COR-L47 (cell line): ENCODE data around the gene RPP14.
A peak's percentile ranks its signal among the peaks of the same experiment; 100 is the strongest.

Source experiments
- DNase-seq: peaks from one replicate; lab custom pipeline; 2025; lab: John Stamatoyannopoulos, UW

RPP14 gene

DNA sequence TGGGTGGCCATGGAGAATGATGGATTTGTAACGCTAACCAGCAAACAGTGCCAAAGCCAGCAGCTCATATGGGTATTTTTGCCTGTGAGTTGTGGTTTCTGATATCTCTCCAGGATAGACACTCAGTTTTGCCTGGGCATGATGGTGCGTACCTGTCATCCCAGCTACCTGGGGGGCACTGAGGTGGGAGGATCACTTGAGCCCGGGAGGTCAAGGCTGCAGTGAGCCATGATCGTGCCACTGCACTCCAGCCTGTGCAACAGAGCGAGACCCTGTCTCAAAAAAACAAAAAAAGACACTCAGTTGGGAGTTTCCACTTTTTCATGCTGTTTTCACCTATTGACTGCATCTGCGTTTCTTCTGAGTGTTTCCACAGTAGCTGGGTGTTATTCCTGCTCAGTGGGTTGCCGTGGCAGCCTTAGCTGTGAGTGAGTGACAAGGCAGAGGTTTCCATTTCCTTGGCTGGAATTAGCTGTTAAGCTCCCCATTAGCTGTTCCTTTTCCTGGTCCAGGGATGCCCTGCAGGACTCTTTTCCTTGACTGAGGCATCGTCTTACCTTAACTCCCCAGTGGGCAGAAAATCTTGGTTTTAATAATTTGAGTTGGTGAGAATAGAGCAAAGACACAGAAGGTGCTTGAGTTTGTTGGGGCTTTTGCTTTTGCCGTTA is 14.2 kb upstream of the RPP14 start:
- no peak for DNase-seq

DNA sequence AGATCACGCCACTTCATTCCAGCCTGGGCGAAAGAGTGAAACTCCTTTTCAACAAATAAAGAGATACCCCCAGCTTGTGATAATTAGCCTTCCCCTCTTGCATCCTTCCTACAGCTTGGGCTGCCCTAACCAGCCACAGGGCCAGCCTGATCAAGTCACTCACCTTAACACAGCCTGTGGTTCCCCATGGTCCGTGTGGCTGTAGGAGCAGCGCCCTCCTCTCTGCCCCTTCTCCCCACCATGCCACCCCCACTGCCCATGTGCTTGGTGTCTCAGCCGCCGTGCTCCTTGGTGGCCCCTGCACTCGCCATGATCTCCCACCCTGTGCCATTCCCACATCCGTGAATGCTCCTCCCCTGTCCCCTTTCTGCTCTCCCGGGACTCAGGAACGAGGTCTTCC is 13.2 kb upstream of the RPP14 start:
- no peak for DNase-seq

DNA sequence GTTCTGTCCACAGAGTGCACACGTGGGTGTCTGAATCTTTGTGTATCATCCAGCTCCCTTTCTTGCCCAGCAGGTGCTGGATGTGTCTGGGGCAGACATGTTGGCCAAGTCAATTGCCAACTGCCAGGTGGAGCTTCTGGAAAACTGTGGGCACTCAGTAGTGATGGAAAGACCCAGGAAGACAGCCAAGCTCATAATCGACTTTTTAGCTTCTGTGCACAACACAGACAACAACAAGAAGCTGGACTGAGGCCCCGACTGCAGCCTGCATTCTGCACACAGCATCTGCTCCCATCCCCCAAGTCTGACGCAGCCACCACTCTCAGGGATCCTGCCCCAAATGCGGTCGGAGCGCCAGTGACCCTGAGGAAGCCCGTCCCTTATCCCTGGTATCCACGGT is 12.5 kb upstream of the RPP14 start:
- no peak for DNase-seq

DNA sequence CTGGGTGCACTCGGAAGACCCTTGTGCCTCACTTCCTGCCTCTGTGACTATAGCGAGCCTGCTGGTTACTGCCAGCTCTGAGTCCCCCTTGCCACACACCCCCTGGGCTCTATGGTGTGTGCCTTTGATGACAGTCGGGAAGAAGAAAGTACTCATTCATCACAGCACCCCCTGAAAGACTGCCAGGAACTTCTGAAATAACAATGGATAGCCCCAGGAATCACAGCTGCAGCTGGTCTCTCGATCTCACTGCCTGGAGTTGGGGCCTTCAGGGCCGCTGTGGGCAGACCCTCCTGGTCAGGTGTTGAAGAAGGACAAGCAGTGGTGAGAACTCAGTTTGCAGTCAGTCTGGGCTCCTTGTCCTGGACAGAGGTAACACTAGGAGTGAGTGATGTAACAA is 9.8 kb upstream of the RPP14 start:
- no peak for DNase-seq

DNA sequence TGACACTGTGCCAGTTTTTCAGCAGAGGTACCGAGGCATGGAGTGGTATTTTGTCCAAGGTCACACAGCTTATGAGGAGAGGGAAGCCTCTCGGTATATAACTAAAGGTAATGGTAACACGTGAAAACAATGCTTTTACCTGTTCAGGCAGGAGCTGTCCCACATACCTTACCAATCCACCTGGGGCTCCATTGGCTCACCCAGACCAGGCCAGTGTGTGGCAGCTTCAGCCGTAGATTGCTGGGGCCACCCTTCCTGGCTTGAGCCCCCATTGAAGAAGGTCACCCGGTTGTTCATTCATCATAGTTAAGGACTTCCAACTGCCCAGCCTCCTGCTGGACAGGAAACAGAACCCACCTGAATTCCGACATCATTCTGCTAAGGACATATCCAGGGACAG is 9.2 kb upstream of the RPP14 start:
- DNase-seq: no peak

DNA sequence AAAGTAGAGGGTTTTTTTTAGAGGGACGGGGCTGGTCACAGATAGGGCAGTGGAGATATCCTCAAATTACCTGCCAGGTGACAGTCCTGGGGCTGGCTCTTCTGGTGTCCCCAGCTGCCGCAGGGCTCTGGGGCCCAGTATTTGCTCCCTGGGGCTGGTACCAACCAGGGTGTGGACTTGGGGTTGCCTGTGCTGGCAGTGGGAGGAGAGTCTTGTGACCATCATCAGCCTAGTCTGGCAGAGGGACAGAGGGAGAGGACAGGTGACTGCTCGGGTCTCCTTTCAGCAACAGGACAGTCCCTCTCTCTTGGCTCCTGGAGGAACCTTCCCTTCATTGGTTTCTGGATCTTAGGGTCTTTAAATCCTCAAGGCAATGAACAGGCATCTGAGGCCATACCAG is 7.9 kb upstream of the RPP14 start:
- DNase-seq: no peak

DNA sequence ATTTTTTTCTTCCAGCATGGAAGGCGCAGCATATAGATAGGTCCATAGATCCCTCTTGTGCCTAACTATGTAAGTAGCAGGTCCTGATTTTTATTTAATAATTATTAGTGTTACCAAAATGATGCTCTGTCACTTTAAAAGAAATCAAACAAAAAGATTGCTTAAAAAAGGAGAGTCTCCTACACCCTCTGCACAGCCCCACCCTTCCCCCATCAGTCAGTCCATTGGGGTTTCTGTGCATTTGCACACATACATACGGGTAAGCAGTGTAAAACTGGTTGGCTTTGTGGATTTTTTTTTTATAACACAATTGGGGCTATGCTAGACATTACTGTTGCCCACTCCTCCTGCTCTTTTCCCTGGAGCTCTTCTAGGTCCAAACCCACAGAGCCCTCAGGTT is 7.0 kb upstream of the RPP14 start:
- no peak for DNase-seq

DNA sequence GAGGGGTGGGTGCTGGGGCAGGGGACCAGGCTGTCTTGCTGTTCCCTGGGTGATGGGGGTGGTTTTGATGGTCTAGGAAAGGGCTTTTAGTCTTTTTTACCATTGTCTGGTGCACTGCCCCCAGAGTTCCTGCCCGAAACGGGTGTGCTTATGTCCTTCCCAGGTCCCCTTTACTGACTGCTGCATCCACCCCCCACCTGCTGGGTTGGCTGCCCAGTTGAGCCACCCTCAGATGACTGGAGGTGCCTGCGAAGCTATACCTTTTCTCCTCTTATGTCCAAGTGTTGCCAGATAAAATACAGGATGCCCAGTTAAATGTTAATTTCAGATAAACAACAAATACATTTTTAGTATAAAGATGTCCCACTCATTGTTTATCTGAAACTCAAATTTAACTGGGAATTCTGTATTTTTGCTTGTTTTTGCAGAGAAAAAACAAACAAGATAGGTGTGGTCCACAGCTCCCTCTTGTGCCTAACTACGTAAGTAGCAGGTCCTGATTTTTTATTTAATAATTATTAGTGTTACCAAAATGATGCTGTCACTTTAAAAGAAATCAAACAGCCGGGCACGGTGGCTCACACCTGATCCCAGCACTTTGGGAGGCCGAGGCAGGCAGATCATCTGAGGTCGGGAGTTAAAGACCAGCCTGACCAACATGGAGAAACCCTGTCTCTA is 6.1 kb upstream of the RPP14 start:
- no peak for DNase-seq

DNA sequence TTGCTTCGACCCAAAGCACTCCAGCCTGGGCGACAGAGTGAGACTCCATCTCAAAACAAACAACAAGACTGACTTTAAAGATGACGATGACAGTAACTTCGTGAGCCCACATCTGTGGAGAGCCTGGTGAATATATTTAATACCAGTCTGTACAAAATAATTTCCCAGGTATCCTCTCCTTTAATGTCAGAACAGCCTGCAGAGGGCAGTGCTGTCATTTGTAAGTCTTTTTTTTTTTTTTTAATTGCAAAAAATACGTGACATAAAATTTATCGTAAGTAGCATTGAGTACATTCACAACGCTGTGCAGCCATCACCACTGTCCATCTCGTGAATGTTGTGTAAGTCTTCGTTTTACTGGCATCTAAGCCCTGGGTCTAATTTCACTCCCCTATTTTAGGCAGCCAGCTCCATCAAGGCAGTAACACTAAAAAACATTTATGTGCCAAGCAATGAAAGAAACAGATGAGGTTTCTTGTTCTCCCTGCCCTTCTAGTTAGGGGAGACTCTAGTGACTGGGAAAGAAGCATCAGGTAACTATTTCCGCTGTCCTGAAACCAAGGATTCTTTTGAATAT is 1.7 kb downstream of the RPP14 start:
- peak; percentile 9 for DNase-seq

DNA sequence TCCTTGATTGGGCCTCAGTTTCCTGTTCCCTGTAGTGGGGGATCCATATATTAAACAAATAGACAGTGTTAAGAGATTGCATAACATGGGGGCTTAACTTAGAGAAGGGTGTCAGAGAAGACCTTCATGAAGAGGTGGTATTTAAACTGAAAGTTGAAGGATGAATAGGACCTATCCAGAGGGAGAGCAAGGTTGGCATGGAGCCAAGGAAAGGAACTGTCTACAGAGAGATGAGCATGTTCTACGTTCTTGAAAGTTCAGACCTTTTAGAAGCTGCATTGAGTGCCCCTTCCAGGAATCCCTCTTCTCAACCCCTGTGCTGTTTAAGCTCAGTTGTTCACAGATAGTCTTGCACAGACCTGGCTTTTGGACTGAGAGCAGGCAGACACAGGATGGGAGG is 2.7 kb downstream of the RPP14 start:
- DNase-seq: no peak

DNA sequence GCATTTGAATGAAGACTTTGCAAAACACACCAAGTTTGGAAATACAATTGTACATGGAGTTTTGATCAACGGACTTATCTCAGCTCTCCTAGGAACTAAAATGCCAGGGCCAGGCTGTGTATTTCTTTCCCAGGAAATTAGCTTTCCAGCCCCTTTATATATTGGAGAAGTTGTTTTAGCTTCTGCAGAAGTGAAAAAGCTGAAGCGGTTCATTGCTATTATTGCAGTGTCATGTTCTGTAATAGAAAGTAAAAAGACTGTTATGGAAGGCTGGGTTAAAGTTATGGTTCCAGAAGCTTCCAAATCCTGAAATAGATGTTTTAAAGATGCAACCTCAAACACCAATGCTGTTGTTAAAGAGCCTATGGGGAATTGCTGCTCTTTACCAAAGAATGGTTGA is 11.8 kb downstream of the RPP14 start:
- DNase-seq: no peak

DNA sequence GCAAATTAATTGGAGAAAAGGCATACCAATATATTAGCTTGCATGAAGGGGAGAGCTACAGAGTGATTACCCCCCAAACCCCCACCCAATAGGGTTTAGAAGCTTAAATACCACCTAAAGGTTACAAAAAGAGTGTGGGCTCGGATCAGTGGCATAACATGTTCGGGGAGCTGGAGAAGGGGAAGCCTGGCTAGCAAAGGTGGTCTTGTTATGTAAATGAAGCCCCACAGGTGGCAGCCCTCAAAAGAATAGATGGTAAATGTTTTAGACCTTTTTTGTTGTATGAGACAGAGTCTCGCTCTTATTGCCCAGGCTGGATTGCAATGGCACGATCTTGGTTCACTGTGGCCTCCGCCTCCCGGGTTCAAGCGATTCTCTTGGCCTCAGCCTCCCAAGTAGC is 15.7 kb downstream of the RPP14 start:
- DNase-seq: no peak

DNA sequence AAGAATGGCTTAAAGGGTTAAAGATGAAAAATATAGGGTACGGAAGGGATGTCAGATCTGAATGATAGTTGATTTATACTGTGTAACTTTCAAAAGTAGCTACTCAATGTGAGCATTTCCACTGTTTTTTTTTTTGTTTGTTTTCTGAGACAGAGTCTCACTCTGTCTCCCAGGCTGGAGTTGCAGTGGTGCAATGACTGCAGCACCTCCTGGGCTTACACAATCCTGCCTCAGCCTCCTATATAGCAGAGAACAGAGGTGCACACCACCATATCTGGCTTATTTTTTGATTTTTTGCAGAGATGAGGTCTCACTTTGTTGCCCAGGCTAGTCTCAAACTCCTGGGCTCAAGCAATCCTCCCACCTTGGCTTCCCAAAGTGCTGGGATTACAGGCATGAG is 16.7 kb downstream of the RPP14 start:
- no peak for DNase-seq

DNA sequence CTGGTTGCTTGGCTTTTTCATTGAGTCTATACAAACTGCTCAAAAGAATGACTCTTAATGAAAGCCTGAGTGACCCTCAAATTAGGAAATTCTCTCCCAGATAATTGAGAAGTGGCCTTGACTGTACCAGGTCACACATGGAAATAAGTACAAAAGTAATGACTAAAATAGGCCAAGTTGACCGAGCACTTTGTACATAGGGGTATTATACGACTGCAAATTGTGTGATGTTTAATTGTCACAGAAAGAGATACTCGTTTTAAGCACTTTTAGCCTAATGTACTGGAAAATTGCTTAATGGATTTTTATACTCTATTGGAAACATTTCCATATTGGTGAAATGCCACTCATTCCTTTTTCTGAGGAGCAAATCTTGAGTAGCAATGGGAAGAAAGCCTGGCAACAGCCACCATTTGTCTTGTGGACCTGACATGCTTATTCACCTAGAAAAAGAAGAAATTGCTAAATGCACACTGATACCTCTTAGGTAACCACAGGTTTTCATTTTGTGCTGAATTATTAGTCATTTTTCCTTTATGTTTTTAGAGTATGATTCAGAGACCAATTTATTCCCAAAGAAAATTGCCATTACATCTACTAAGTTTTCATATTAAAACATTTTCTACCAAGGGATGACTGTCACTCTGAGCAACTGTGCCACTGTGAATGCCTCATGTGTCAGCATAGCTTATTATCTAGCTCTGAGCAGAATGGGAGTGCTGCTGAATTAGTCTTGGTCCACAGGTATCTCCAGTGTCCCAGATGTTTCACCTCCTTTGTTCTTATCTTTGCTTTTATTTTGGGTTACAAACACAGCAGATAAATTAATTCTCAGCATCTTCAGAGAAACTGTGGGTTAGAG is 17.7 kb downstream of the RPP14 start:
- no peak for DNase-seq

DNA sequence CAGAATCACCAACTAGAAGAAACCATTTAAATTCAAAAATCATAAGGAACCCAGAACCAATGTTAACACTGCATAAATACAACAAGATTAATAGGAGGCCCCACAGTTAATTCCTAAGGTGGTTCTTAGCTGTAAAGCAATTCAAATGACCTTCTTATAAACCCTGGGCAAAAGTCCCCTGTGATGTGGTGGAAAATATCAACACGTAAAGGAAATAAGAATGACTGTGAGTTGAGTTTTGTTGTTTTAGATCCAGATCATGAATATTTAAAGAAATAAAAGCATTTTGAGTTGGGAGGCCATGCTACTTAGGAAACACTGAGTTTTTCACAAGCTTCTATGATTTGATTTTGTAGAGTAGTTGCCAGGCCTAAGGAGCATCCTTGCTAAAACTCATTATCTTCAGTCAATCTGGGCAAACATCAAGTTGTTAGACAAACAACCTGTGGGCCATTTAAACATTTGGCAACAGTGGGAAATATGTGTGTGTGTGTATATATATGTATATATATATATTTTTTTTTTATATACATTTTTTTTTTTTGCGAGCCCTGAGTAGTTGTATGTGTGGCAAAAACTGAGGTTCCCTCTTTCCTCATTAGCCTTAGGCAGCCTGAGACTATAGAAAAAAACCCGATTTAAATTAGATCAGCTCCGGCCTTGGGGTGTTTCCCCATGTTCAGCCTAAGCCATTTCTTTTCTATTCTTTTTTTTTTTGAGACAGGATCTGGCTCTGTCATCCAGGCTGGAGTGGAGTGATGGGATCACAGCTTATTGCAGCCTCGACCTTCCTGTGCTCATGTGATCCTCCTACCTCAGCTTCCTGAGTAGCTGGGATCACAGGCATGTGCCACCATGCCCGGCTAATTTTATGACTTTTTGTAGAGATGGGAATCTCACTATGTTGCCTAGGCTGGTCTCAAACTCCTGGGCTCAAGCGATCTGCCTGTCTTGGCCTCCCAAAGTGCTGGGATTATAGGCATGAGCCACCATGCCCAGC is 18.6 kb downstream of the RPP14 start:
- DNase-seq: no peak

DNA sequence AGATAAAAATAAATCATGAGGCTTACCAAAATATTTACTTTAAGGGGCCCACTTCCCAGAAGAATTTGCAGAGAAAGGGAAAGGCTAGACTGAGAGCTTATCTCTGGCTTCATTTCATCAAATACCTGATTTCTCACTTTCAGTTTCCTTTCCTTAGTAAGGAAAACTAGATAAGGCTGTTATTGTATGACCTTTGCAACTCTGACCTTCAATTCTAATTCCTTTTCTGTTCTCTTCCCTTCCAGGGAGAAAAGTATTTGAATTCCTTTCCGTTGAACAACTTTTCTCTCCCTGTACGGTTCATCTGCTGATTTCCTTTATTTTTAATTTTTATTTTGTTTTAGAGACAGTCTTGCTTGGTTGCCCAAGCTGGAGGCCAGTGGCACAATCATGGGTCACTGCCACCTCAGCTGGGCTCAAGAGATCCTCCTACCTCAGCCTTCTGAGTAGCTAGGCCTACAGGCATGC is 19.5 kb downstream of the RPP14 start:
- DNase-seq: no peak

DNA sequence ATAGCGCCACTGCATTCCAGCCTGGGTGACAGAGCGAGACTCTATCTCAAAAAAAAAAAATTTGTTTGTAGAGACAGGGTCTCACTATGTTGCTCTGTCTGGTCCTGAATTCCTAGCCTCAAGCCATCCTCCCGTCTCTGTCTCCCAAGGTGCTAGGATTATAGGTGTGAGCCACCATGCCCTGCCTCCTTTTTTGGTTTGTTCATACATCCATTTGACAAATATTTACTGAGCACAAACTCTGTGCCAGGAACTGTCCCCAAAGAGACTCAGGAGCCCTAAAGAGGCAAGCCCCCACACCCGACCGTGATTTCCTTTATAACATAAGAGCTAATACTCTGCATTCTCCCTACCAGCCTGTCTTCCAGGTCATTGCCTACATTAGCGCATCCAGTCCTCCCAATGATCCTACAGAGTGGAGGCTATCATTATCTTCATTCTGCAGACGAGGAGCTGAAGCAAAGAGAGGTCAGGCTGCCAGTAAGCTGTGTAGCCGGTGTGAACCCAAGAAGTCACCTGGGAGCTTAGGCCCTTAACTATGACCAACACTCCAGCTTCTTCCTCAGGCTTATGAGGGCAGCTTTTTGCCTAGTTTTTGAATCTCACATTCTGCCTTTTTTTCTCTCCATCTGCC is 20.3 kb downstream of the RPP14 start:
- DNase-seq: no peak

DNA sequence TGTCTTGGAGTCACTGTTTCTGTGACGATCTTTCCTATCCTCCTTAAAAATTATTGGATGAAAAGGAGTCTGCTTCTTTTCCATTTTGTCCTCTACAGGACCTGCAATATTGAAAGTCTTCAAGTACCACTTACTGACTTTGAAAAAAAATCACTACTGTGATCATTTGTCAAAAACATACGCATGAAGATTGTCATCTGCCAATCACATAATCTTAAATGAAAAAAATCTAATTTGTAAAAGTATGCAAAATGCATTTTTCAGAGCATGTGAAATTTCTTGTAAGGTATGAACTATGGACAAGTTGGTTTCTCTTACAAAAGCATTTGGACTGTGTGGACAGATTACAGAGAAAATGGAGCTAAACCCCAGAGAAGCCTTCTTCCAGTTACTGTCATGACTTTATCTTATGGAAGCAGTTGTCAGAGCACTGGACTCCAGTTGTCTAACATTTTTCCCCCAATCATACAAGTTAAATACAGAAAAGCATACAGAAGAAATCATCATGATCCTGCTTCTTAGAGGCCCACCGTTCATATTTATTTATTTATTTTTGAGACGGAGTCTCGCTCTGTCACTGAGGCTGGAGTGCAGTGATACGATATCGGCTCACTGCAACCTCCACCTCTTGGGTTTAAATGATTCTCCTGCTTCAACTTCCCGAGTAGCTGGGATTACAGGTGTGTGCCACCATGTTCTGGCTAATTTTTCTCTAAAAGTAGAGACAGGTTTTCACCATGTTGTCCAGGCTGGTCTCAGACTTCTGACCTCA is 23.3 kb downstream of the RPP14 start:
- no peak for DNase-seq

DNA sequence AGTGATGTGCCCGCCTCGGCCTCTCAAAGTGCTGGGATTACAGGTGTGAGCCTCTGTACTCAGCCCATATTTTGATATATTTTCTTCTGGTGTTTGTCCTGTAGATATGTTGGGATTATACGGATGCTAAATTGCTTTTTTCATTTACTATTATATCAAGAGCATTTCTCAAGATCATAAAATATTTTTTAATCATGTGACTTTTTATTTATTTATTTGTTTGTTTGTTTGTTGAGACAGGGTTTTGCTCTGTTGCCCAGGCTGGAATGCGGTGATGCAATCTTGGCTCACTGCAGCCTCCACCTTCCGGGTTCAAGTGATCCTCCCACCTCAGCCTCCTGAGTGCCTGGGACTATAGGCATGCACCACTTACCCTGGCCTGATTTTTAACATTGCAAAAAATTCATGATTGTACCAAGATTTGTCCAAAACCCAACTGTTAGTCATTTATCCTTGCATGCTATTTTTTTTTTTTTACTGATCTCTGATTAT is 23.9 kb downstream of the RPP14 start:
- DNase-seq: no peak

DNA sequence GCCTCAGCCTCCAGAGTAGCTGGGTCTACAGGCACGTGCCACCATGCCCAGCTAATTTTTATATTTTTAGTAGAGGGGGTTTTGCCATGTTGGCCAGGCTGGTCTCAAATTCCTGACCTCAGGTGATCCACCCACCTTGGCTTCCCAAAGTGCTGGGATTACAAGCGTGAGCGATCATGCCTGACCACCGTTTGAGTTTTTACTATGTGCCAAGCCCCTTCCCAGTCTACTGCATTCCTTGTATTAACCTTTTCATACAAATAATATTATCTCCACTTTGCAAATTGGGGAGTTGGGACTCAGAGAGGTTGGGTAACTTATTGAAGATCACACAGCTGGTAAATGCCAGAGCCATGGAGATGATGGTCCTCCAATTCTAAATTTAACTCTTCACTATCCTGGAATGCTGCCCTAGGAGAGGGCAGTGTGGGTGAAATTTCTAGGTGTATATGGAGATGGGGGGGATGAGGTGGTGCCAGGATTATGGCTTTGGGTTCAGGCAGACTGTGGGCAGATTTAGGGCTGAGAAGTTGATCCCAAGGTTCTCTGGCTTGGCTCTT is 25.6 kb downstream of the RPP14 start:
- DNase-seq: no peak
